ENCODE data around the gene USP24. TPM values are rescaled to one million over a fixed set of nuclear protein-coding genes. Genes with fewer than 3 reads are reported as not detected.
A peak's percentile ranks its signal among the peaks of the same experiment; 100 is the strongest.
"Not testable (repeated sequence)": the region's sequence is repeated elsewhere in the genome, so short reads cannot be mapped to it uniquely, and the experiment has no call there.

Gene USP24
- total RNA-seq, 1 donor from 2014 or later, result 79.9 TPM

- DNase-seq (ENCODE audit: low read depth), result not testable (repeated sequence)
Observed at GRCh38 chr1:55199735-55200134, 15.4 kb downstream of the USP24 start.

DNA sequence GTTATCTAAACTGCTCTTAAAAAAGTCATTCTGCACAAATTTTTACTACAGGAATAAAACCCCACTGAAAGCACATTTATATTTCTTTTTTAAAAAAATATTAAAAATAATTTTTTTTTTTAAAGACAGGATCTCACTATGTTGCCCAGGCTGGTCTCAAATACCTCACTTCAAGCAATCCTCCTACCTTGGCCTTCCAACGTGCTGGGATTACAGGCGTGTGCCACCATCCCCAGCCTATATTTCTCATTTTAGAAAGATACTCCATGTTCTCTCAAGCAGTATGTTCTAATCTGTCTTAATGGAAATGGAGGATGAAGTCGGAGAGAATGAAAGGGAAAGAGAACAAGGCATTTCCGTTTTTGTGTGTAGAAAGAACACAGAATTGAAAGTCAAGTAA lies 17.1 kb downstream of the USP24 start:
- no peak for DNase-seq (ENCODE audit: low read depth)

- DNase-seq (ENCODE audit: low read depth), result no peak
Observed at GRCh38 chr1:55197099-55197498, 18.1 kb downstream of the USP24 start.

GRCh38 chr1:55196433-55197035 lies 18.6 kb downstream of the USP24 start:
- no peak for DNase-seq (ENCODE audit: low read depth)

DNA sequence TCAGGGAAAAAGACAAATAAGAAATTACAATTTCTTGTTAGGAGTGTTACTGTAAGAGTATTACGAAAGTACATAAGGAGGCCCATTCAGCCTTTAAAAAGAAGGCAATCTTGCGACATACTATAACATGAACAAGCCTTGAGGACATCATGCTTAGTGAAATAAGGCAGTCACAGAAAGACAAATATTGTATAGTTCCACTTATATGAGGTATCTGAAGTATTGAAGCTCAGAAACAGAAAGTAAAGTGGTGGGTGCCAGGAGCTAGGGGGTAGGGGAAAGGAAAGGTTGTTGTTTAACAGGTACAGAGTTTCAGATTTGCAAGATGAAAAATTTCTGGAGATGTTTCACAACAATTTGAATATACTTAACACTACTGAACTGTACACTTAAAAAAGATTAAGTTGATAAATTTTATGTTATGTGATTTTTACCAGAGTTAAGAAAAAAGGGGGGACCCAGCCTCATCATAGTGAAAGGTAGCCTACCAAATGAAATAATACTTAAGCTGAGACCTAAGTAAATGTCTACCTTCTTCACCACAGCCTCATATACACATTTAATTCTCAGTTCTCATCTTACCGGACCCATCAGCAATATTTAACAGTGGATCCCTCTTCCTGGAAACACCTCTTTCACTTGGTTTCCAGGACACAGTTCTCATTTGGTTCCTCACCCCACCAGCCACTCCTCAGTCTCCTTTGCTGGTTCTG lies 19.5 kb downstream of the USP24 start:
- peak; percentile 51 for DNase-seq (ENCODE audit: low read depth)

GRCh38 chr1:55194851-55195250 lies 20.3 kb downstream of the USP24 start:
- DNase-seq (ENCODE audit: low read depth), result no peak

GRCh38 chr1:55192093-55192492 lies 23.1 kb downstream of the USP24 start:
- DNase-seq (ENCODE audit: low read depth), result no peak

DNA sequence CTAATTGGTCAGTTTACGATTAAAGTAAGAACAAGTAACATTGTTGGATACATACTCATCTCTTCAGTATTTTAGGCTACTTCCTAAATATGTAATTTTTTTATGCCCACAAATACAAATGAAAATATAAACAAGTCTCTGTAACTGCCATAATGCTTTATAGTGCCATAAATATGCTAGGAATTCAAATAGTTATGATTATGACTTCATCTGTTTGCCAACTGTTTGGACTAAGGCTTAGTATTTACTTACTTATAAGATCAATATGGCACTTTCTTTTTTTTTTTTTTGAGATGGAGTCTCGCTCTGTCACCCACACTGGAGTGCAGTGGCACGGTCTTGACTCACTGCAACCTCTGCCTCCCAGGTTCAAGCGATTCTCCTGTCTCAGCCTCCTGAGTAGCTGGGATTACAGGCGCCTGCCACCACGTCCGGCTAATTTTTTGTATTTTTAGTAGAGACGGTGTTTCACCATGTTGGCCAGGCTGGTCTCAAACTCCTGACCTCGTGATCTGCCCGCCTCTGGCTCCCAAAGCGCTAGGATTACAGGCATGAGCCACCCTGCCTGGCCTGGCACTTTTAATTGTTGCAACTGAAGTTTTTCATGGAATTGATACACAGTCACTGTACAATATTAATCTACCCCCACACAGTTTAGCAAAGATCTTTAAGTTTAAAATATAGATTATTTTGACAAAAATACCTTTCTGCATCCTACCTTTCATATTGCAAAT lies 23.8 kb downstream of the USP24 start:
- not testable (repeated sequence) for DNase-seq (ENCODE audit: low read depth)

DNA sequence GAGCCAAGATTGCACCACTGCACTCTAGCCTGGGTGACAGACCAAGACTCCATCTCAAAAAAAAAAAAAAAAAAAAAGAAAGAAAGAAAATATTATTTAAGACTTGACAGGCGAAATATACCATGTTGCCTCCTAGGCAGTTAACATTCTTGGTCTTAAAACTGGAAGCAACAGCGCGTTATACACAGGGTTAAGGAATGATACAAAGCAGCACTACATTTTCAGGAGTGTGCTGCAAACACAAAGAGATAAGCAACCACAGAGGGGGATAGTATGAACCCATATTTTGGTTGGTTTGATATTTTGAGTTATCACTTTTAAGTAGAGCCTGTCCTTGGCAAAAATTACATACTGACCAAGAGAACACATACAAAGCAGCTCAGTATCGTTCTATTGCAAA lies 25.1 kb downstream of the USP24 start:
- DNase-seq (ENCODE audit: low read depth), result no peak

GRCh38 chr1:55188909-55189308 lies 26.3 kb downstream of the USP24 start:
- DNase-seq (ENCODE audit: low read depth), result no peak

DNA sequence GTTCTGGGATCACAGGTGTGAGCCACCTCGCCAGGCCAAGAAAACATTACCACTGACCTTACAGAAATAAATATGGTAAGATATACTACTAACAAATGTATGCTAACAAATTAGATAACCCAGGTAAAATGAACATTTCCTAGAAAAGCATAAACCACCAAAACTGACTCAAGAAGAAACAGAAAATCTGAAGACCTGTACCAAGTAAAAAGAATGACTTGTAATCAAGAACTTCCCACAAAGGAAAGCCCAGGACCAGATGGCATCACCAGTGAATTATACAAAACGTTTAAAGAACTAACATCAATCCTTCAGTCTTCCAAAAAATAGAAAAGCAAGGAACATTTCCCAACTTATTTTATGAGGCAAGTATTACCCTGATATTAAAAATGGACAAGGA lies 29.3 kb downstream of the USP24 start:
- DNase-seq (ENCODE audit: low read depth), result no peak

- no peak for DNase-seq (ENCODE audit: low read depth)
Observed at GRCh38 chr1:55184859-55185258, 30.3 kb downstream of the USP24 start.

DNA sequence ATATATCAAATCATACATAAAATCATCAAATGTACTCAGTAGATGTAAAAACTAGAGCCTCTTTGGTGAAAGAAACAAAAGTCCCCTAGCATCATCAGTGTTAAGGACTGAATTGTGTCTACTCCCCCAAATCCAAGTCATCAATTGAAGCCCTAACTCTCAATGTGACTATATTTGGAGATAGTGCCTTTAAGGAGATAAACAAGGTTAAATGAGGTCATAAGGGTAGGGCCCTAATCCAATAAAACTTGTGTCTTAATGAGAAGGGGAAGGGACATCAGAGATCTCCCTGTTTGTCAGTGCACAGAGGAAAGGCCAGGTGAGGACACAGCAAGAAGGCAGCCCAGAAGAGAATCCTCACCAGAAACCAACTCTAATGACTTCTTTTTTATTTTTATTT lies 33.5 kb downstream of the USP24 start:
- no peak for DNase-seq (ENCODE audit: low read depth)

DNA sequence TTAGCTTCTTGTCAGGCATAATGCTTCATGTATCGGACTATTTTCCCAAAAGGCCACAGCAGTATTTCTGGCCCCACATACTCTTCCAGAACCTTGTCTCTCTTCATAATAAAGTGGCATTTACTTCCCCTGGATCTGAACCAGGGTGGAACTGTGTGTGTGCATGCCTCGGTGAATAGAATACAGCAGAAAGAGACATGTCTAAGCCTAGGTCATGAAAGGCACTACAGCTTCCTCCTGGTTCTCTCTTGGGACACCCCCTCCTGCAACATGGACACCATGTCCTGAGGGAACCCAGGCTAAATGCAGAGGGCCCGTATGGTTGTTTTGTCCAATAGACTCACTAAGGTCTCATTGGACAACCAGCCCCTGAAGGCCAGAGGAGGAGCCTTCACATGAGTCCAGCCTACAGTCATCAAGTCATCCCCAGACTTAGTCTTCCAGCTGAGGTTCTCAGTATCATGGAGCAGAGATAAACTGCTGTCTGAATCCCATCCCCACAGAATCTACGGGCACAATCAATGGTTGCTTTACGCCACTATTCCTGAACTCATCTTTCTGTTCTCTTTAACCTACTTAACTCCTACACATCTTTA lies 35.0 kb downstream of the USP24 start:
- DNase-seq (ENCODE audit: low read depth), result no peak

DNA sequence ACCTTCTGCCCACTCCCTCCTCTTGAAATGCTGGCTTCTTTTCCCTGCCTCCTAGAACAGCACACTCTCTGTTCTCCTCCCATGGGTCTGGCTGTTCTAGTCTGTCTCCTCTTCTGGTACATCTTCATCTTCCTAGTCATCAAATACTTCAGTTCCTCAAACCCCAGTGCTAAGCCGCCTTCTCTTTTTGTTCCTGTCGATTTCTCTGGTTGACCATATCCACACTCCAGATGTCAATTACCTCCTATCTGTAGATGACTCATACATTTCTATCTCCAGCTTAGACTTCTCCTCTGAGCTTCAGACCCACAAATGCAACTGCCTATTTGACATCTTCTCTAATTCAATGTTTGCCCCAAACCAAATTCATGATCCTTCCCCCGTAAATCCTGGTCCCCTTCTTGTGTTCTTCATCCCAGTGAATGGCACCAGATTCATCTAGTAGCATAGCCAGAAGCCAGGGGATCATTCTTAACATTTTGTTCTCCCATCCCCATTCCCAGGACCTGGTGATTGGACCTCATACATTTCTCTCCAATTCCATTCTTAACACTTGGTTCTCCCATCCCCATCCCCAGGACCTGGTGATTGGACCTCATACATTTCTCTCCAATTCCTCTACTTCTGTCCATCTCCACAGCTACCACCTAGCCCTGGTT lies 35.9 kb downstream of the USP24 start:
- DNase-seq (ENCODE audit: low read depth), result no peak

DNA sequence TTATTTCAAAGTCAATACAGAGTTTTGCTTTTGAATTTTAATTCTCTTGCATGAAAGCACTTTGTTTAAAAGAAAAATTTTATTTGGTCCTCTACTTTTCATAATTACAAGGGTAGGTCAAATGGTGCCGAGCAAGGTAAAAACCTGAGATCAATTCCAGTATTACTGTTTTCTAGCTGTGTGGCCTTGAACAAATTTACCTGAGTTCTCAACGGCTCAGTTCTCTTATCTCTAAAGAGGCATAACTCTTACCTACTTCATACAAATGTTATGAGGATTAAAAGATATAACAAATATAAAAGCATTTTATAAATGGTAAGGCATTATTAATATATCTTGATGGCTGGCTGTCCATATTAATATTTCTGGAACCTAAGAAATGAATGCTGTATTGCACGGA lies 42.5 kb downstream of the USP24 start:
- no peak for DNase-seq (ENCODE audit: low read depth)

- no peak for DNase-seq (ENCODE audit: low read depth)
Observed at GRCh38 chr1:55172272-55172671, 42.9 kb downstream of the USP24 start.

- DNase-seq (ENCODE audit: low read depth), result no peak
Observed at GRCh38 chr1:55171694-55172093, 43.5 kb downstream of the USP24 start.

- DNase-seq (ENCODE audit: low read depth), result no peak
Observed at GRCh38 chr1:55170426-55170825, 44.7 kb downstream of the USP24 start.

DNA sequence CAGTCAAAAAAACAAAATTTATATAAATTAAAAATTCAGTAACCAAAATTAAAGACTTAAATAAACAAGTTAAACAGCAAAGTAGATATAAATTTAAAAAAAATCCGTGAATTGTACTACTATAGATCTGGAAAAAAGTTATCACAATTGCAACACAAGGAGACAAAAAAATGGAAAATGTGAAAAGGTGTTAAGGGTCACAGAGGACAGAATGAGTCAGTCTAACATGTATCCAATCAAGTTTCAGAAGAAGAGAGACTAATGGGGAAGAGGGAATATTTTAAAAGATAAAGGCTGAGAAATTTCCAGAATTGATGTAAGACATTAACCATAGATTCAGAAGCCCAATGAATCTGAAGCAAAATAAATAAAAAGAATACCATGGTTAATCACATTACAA lies 46.0 kb downstream of the USP24 start:
- no peak for DNase-seq (ENCODE audit: low read depth)

DNA sequence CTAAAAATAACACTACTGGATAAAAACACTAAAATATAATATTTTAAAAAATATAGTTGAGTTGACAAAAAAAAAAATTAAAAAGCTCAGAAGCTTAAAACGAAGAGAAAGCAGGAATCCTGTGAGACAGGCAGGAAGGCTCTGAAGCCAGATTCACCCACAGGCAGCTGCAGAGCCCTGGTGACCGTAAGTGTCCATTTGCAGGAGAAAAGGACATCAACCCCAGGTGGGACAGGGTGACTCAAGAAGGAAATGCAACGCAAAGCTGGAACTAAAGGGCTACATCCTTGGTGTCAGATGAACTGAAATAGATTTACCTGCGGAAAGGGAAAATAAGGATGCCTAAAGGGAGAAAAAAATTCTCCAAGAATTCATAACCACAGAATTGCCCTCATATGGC lies 46.8 kb downstream of the USP24 start:
- no peak for DNase-seq (ENCODE audit: low read depth)

DNA sequence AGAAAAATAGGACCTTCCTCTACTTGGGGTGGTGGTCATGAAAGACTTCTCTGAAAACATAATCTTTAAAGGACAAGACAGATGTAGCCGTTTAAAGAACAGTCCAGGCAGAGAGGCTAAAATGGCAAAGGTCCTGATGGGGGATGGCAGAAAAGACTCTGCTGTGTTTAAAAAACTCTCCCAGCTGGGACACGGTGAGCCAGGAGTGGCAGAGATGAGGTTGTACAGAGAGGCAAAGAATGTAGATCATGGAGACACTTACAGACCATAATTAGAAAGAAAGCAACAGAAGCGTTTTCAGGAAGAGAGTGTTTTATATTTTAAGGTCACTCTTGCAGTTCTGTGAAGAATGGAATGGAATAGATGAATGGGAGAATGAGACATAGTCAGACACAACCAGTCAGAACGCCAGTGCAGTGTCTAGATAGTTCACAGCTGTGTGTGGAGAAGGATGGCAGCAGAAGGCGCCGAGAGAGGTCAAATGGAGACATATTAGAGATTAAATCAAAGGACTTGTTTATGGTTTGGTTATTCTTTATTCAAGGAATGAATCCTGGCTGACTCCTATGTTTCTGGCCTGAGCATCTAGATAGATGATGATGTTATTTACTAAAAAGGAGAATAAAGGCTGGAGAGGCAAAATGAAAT lies 47.8 kb downstream of the USP24 start:
- DNase-seq (ENCODE audit: low read depth), result no peak
